HCEC 1CT (cell line): ENCODE measurements around the gene MEGF11.

Source experiments
- DNase-seq: peaks from one replicate; pipeline ENCODE4 v3.0.0-alpha.2; 2017

The MEGF11 gene

DNA sequence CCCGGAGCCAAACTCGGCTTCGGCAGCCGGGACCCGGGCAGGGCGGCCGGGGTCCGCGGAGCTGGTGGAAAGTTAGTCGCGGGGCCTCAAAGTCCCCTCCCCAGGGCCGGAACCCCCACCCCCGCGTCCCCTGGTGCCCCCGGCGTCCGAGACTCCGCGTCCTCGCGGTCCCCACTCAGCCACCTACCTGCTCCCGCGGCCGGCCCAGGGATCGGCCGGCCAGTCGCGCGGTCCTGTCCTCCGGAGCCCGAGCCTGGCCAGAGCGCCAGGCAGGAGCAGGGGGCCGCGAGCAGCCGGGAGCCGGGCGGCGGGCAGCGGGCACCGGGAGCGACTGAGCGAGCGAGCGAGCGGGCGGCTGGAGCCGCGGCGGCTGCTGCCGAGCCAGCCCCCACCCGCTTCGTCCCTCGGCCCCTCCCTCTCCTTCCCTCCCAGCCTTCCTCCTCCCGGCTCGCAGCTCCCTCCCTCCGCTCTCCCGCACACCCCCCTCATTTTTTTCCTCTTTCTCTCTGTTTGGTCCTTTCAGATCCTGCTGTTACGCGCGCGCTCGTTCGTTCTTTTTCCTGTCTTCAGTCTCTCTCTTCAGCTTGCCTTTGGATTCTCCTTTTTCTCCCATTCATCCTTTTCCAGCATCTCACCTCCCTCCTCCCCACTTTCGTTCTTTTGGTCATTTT is at the start of gene MEGF11:
Gene MEGF11, minus strand, starts transcription at position 333 of the 671 bp plus-strand sequence. CDS start 125,347 bp downstream, outside the sequence.
- peak; percentile 23 for DNase-seq

DNA sequence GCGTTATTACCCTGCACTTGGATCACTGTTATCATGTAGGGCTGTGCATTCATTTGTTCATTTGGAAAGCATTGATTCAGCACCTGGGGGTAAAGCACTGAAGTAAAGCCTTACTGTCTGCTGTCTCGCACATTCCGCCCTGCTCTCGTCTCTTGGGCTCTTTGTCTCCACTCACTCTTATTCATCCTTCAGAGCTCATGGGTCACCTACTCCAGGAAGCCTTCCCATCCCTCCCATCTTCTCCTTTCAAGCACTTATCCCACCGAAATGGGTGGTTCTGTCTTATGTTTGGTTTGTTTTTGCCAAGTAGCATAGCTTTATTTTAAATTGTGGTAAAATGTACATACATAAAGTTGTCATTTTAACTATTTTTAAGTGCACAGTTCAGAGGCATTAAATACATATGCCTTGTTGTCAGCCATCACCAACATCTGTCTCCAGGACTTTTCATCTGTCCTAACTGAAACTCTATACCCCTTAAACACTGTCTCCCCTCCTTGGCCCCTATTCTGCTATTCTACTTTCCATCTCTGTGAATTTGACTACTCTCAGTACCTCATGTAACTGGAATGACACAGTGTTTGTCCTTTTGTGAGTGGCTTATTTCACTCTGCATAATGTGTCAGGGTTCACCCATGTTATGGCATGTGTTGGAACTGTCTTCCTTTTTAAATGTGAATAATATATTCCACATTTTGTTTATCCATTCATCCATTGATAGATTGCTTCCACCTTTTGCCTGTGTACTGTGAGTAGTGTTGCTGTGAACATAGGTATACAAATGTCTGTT is 49.1 kb upstream of the MEGF11 start:
- DNase-seq: no peak

DNA sequence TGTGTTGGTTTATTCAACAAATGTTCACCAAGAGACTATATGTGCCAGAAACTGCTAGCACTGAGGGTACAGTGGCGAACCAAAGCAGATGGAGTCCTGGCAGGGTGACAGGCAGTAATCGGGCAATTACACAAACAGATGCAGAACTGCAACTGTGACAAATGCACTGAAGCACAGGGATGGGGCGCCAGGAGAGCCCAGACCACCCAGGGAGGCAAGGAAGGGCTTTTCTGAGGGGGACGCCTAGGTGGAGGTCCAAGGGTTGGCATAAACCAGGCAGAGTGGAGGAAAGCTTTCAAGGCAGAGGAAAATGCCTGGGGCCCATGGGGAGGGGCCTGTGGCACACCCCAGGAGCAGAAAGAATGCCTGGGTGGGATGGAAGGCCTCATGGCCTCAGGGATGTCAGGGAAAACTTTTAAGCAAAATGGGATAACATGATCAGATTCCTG is 45.3 kb upstream of the MEGF11 start:
- DNase-seq: no peak

DNA sequence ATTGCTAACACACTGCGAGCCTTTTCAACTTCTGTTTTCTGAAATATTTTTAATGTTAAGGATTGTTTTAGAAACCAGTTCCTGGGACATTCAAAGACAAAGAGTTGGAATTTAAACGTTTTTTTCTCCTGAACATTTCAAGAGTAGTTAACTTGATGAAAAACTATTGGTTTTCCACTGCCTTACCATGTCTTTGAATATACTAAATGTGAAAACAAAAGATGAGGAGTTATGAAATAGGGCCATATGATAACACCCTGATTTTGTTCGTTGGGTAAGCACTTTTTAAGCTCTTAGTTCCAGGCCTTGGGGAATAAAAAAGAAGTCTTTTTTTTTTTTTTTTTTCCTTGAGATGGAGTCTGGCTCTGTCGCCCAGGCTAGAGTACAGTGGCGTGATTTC is 42.6 kb upstream of the MEGF11 start:
- no peak for DNase-seq

DNA sequence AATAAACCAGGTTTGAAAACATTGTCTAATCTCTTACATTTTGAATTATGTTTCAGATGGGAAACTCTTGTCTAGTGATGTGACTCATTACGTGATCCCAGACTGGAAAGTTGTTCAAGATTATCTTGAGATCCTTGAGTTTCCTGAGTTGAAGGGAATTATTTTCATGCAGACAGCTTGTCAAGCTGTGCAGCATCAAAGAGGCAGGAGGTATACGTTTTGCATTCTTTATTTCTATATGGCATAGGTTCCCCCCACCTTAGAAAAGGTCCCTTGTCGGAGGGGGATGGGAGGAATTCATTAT is 41.3 kb upstream of the MEGF11 start:
- DNase-seq: peak; percentile 18

DNA sequence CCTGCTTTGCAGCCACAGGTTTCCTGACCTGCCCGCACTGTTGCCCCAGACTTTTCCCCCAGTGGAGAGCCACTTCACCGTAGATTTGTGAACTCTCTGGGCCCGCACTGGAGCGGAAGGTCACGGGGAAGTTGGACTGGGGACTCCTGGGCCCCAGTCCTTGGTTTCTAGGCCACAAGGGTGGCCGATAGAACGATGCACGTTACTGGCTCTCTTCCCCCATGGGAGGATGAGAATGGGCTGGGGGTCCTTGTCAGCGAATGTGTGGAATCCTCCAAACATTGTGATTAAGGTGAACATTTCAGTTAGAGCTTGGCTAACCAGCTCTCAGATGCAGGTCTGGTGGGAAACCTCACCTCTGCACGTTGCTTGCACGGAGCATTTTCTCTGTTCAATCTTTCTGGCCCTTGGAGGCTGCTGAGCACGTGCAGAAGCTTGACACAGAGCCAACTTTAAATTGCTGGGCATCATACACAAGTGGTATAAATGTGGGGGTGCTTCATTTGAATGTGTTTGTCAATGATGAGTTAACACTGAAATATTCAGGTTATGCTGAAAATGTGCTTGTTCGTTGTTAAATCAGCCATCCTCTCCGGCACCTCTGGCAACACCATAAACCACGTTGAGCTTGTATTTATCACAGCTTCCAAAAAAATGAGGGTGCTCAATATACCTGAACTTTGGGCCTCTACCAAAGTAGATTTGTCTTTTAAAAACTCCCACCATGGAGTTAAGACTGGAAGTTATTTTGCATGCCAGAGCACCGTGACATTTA is 40.8 kb upstream of the MEGF11 start:
- peak; percentile 81 for DNase-seq

DNA sequence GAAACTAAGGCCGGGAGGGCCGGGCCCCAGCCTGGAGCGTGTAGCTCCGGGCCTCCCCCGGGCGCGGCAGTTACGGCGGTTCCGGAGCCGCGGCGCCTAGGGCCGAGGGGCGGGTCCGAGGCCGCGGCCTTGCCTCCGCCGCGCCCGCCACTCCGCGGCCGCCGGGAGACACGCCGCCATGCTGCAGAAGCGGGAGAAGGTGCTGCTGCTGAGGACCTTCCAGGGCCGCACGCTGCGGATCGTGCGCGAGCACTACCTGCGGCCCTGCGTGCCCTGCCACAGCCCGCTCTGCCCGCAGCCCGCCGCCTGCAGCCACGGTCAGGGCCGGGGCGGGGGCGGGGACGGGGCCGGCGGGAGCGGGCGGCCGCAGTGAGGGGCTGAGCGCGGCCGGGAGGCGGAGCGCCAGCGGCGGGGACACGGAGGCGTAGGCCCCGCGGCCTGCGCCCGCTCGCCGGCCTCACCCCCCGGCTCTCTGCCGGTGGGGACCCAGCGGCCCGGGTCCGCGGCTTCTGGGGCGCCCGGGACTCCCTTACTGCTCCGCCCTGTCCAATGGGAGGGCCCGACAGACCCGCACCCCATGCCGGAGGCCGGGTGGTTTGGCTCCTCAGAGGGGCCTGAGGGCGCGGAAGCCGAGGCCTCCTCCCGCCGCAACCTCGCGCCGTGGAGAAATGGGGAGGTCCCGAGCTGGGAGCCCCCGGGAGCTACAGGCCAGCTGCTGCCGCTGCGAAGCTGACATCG is 40.0 kb upstream of the MEGF11 start, which contains the start of gene DIS3L:
Gene DIS3L, plus strand, starts transcription at position 150 of the 738 bp plus-strand sequence. Its CDS starts 29 bp downstream, at position 179.
- peak; percentile 57 for DNase-seq

DNA sequence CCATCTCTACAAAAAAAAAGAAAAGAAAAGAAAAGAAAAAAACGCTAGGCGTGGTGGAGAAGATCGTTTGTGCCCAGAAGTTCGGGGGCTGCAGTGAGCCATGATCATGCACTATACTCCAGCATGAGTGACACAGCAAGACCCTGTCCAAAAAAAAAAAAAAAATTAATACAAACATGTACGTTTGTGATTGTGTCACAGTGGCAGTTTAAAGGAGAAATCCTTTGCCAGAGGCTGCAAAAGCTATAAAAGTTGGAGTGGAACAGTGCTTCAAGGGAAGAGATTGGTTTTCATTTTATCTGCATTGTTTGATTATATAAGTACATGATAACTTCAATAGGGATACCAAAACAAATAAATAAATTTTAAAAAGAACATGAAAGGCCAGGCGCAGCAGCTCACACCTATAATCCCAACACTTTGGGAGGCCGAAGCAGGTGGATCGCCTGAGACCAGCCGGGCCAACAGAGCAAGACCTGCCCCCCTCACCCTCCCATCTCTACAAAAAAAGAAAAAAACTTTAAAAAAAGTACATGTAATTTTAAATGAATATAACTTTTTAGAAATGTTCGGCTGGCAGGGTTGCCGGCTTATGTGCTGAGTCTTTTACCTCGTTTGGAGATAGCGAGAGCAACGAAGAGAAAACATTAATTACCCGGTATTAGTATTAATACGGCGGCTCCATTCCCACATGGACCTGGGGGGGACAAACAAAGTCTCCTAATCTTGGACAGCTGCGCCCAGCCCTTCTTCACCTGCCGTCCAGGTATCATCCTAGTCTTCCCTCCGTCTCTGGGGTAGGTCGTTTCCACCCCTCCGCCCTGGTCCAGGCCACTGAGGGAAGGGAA is 39.2 kb upstream of the MEGF11 start:
- DNase-seq: no peak

DNA sequence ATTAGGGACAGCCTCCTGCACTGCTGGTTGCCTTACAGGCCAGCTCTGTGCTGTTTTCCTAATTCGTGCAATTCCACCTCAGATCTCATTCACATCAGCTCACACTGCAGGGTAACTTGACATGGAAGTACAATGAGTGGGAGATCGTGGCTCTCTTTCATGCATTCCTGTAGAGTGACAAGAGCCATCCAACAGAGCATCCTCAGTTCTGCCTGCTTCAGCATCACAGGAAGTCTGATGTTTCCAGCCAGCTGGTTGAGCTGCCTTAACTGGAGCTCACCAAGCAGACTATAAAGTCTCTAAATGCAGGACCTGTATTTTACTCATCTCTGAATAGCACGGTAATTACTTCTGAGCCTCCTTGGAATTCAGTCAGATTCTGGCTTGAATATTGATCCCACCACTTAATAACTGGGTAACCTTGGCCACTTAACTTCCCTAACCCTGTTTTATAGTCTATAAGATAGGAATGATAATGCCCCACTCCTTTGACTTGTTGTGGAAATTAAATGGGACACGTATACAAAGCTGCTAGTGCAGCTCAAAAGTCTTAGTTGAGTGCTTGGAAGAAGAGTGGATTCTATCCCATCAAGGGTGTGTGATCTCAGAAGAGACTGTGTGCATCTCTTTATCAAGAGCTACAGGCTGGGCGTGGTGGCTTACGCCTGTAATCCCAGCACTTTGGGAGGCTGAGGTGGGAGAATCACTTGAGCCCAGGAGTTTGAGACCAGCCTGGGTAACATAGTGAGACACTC is 38.4 kb upstream of the MEGF11 start:
- DNase-seq: peak; percentile 3

DNA sequence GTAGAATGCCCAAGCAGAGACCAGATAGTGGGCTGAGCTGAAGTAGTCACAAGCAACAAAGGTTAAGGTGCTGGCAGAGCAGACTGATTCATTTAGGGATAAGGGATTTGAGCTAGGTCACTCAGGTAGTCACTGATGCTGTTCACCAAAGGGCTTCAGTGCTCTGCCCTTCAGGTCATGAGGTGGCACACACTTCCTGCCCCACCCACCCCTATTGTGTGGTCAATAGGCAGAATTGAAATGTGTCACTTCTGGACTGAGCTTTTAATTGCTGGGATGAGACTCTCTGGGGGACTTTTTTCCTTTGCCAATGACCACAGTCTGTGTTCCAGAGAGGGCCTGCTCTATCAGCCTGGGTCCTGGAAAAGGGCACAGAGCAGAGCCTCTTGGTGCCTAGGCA is 37.0 kb upstream of the MEGF11 start:
- no peak for DNase-seq

DNA sequence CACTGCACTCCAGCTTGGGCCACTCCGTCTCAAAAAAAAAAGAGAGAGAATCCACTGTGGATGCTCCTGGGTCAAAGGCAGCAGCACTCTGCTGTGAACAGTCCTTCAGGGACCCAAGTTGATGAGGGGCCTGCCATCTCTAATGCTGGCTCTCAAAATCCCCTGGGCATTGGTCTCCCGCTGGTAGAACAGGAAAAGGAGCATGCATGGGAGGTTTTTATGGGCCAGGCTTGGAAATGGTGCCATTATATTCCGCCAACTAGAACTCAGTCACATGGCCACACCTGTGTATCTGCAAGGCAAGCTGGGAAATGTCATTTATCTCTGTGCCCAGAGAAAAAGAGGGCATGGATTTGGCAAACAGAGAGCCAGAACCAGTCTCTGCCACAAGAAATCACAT is 36.5 kb upstream of the MEGF11 start:
- no peak for DNase-seq

DNA sequence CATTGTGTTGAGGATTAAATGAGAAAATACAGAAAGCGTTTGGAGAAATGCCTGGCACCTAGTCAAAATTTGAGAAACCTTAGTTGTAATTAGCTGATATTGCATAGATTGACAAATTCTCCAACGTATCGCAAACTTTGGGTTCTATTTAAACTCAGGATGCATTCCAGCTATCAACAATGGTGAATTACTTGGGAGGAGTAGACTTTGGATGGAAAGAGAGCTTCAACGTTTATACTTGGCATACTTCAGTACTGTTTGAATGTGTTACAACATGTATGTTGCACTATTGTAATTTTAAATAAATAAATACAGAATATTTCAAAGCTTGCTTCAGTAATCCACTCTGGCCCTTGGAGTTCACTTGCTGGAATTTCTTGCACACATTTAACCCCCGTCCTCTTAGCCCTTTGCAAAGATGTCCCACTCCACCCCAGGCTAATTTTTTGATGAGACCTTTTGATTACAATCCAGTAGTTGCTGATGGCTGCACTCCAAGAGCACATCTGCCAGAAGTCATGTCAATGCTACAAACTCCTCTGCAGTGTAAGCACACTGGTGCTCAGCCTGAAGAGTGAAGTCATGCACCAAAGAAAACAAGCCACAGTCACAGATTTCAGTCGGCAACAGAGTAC is 35.1 kb upstream of the MEGF11 start:
- DNase-seq: peak; percentile 6

DNA sequence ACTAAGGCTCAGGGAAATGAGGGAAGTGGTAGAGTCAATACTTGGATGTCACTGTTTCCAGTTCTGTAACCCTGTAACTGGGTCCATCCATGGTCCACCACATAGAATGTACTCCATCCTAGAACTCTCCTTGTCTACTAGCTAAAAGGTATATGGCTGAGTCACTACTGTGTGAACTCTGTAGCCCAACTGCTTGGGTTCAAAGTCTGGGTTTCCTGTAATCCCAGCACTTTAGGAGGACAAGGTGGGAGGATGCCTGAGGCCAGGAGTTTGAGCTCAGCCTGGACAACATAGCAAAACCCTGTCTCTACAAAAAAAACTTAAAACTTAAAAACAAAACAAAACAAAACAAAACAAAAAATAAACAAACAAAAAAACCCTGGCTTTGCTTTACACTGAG is 34.5 kb upstream of the MEGF11 start:
- no peak for DNase-seq

DNA sequence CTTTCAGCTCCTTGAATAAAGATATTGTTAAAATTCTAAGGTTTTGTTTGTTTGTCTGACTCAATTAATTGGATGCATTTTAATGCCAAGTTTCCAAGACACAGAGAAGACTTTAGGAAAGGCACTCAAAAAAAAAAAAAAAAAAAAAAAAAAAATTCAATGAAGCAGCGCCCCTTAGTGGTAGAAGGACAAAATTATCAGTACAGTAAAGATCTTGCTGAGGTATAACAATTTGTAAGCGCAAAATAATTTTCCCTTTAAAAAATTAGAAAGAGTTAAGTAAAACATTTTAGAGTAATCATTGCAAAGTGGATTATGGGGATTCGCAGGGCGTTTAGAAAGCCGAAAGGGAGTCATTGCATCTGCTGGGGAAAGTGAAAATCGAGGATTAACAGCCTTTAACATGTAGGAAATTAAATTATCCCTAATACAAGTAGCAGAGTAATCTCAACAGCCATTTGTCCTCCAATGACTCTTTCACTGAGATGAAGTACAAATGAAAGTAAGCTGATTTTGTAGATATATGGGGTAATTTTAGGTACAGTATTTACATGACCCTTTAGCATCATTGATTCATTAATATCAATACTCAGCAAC is 34.0 kb upstream of the MEGF11 start:
- DNase-seq: peak; percentile 11

DNA sequence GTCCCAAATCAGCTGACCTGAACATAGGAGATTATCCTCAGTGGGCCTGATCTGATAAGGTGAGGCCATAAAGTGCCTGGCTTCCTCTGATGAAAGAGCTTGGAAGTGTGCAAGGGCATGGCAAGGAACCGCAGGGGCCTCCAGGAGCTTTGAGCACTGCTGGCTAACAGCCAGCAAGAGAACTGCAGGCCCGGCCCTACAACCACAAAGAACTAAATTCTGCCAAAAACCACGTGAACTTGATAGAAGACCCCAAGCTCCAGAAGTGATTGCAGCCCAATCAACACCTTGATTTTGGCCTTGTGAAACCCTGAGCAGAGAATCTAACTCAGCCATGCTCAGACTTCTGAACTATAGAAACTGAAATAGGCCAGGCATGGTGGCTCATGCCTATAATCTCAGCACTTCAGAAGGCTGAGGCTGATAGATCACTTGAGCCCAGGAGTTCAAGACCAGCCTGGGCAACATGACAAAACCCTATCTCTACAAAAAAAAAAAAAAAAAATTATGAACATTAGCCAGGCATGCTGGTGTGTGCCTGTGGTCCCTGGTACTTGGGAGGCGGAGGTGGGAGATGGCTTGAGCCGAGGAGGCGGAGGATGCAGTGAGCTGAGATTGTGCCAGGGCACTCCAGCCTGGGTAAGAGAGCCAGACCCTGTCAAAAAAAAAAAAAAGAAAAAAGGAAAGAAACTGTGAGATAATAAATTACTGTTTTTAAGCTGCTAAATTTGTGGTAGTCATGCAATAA is 32.2 kb upstream of the MEGF11 start:
- DNase-seq: no peak

DNA sequence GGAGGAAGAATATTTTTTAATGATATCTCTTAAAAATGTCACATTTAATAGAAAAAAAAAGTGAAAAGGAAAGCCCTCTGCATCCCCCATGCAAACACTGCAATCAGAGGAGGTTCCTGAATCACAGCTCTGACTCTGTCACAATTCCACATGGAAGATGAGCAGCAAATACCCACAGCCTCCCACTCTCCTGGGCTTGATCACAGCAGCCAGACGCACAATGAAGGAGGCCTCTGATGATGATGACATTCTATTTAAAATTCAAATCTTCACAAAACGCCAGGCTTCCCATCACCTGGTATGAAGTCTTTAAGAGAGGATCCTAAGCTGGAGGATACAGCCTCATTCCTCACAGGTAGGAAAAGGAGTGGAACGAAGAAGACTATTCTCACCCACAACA is 30.7 kb upstream of the MEGF11 start:
- no peak for DNase-seq

DNA sequence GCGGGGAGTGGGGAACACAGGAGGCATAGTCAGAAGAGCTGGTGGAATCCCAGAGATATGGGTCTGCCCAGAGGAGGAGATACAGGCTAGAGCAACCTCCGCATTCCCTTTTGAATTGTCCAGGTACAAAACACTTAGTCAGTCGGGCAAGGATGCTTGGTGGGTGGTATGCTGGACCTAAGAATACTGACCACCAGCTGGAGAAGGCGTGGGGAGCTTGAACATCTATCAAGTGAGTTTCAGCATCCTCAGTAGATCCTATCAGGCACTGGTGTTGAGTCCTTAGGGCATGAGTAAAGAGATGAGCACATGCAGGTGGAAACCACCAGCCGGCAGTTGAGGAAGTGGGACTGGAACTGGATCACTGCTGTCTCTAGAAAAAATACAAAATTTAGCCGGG is 25.1 kb upstream of the MEGF11 start:
- DNase-seq: no peak

DNA sequence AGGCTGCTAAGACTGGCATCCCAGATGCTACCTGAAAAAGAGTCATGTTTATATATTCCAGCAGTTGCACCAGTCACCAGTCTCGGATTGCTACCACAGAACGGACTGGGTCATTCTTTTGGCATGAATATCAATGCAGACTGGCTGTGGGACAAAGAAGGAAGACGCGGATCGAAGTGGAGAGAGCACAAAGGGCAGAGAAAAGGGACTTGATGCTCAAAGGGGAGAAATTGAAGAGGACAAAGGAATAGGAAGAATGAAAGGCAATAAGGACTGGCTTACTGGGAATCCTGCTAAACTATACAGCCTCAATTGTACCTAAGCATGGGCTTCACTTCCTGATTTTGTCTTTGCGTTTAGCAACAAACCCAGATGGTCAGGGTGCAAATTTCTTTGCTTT is 24.5 kb upstream of the MEGF11 start:
- no peak for DNase-seq

DNA sequence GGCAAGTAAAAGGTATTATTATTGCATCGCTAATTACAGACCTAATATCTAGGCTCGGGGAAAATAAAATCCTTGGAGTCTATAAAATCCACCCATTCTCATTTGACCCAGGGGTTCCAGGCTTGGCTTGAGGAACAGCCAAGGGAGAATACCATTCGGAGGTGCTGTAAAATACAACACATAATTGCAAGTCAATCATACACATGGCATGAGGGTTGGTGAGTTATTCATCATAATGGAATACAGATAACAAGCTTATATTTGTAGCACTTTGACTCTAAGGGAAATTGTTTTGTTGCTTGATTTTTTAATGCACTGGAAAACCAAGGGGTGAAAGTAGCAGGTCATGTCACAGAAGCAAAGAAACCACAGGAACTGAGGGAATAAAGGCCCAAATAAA is 23.0 kb upstream of the MEGF11 start:
- no peak for DNase-seq

DNA sequence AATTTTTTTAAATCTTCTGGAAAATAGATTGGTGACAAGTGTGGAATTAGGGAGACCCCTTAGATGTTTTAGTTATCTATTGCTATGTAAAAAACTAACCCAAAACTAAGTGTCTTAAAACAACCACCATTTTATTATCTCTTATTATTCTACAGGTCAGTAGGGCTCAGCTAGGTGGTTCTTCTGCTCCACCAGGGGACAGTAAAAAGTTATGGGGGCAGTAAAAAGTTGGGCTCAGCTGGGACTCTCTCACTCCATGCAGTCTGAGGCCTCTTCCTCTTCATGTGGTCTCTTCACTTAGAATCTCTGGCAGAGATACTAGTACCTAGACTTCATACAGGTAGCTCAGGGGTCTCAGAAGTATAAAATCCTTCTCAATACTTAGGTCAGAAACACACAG is 21.8 kb upstream of the MEGF11 start:
- no peak for DNase-seq
